Islet of Langerhans (tissue), 1 donor: ENCODE results near the gene IQCK.

Source experiments
- FAIRE-seq: peaks from one replicate; lab custom pipeline; 2011; peaks lifted over from hg19 to GRCh38; lab: Jason Lieb, UNC

Gene IQCK

GRCh38 chr16:19837331-19837980 is 119.4 kb downstream of the IQCK start:
- FAIRE-seq = no peak

- no peak for FAIRE-seq
These were observed 120.1 kb downstream of the IQCK start for GRCh38 chr16:19837984-19838707.

- FAIRE-seq = no peak
These were observed 122.5 kb downstream of the IQCK start for GRCh38 chr16:19840524-19841110.

DNA sequence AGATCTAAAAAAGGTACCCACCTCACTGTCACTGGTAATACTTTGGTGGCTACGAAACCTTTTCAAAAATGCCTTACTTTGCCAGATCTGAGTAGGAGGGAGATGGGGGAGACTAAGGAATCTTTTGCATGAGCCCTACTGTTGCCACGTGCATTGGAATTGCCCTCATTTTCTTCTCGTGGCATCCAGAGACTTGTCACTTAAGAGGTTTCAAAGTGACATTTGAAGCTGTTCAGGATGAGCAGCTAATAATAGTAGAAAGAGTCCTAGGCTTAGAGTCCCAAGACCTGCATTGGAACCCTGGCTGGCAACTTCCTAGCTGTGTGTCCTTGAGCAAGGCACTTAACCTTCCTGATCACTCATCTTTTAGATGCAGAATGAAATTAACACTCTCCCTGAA is 123.1 kb downstream of the IQCK start:
- no peak for FAIRE-seq

DNA sequence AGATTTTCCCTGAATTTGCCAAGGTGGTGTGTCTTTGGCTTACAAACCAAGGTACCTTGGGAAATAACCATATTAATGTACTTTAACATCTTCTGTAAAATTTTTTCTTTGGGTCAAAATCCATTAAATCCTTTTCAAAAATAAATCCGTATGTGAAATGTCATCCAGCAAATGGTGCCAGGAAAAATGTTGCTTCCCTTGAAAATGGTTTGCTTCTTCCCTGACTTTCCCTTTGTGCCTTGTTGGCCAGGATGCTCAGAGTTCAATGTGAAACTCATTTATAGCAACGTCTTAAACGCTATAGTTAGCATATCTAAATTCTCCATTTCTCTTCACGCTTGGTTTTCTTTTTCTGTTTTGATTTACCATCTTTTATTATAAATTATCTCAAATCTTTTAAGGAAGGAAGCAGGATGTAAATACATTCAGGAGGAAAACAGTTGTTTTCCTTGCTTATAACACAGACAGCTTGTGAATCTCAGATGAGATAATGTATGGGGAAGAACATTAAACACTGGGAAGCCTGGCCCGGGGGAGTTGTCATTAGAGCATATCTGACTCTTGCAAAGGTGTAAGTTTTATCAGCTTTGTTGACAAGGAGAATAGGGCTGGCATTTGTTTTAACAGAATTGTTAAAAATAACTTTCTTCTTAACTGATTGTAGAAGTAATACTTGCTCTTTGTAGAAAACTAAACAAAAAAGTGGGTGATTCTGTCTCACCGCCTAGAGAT is 124.5 kb downstream of the IQCK start:
- no peak for FAIRE-seq

GRCh38 chr16:19843371-19843770 is 125.3 kb downstream of the IQCK start:
- FAIRE-seq = no peak

DNA sequence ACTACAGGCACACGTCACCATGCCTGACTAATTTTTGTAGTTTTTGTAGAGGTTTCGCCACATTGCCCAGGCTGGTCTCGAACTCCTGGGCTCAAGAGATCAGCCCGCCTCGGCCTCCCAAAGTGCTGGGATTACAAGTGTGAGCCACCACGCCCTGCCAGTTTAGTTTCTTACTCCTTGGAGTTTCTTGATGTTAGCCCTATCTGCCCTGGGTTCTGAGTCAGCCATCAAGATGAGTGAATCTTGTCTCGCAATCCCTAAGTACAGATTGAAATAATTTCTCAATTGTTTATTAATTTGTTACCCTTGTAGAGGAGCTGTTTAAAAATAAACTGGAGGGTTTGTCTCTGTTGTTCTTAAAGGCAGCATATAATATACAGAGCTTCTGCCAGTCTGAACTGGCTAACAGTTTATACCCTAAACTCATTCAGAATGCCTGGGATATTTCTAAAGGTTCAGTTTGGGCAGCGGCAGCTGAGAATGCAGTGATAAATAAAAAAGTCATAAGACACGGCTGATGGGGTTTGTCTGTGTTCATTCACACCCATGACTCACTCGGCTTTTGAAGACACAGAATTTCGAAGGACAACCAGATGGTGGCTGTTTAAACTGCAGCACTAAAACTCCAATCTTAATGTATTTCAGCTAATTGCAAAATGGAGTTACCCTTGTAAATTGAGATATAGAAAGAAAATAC is 127.0 kb downstream of the IQCK start:
- no peak for FAIRE-seq

DNA sequence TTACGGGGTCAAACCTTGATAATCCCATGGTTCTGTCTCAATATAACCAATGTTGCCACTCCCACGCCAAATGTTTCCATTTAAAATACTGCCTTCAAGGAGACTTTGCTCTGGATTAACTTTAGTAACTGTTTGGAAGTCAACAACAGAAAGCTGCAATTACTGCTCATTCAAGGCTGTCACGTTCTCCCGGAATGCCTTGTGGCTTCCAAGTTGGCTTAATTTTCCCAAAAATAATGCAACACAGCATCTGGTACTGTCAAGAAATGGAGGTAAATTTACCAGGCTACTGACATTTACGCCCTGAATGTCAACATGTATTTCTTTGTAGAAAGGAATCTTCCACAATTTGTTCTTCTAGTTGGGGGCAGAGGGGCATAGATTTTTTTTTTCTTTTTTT is 128.4 kb downstream of the IQCK start:
- FAIRE-seq = no peak

DNA sequence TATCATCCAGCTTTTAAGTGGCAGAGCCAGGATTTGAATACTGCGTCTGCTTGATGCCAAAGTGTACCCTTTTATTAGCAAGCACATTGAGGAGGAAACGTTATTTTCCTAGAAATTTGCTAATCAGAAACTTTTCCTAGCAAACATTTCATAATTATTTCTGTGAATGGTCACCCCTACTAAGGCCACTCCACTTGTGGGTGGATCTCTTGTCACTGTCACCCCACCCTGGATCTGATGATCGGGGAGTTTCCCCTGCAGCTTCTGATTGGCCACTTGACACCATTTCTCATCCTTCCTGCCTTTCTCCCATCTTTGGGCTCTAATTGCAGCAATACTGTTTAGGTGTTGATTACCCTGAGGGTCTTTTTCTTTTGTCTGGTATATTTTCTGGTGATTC is 130.7 kb downstream of the IQCK start:
- no peak for FAIRE-seq

DNA sequence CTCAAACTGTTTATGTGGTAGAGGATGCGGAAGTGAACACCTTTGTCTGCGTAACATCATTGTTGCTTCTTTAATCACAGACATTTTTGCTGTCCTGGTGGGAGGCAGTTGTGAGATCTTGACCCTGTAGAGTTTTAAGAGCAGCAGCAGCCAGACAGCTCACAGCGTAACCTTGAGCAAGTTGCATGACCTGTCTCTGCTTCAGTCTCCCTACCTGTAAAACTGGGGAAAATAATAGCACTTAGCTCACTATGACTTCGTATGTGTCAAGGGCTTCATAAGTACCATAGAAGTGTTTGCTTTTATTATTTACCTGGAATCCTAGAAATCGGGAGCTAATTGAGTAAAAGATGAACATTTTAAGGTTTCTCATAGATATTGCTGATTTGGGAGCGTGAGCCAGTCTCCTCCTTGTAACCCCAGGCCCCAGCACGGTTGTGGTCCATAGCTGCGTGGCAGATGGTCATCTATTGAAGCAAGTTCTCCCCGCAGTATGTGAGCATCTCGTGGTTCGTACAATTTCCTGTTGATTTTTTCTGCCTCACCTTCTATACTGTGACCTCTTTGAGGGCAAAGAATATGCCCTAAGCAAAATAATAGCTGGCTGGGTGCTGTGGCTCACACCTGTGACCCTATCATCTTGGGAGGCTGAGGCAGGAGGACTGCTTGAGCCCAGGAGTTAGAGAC is 132.2 kb downstream of the IQCK start:
- FAIRE-seq = no peak

- no peak for FAIRE-seq
These were observed 133.4 kb downstream of the IQCK start for GRCh38 chr16:19851476-19851875.

DNA sequence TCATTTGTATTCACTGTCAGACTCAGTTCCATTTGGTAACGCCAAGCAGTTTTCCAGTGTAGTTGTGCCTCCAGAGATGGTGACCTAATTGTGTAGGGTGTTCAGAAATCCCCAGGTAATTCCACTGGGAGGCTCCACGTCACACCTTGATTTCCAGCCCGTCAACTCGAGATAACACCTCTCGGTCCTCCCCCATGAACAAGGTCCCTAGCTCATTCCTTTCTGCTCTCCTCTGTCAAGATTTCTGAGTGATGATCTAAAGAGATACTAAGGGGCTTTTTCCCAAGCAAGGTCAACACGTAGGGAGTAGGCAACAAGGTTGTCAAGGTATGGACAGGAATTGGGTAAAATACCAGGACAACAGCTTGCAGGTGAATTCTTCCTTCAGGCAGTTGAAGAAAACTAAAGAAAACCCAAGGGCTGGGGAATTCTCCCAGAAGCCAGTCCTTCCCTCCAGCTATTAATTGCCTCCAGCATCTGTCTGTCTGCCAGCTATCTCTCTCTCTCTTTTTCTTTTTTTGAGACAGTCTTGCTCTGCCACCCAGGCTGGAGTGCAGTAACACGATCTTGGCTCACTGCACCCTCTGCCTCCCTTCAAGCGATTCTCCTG is 135.2 kb downstream of the IQCK start:
- no peak for FAIRE-seq

GRCh38 chr16:19853742-19854542 is 135.9 kb downstream of the IQCK start:
- no peak for FAIRE-seq

DNA sequence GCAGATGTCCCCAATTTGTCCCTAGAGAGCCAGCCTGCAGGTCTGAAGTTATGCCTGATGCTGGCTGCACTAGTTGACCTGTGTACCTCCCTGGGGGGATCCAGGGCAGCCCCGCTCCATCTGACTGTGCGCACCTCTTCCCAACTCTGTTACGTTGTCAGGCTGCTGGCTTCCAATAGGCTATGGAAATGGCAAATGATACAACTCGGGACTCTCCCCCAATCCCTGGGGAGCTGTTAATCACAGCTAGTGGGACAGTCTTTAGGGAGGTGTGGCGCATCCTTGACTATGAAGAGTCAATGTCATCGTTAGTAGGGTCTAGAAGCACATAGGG is 136.4 kb downstream of the IQCK start:
- no peak for FAIRE-seq

- FAIRE-seq = no peak
These were observed 138.0 kb downstream of the IQCK start for GRCh38 chr16:19856120-19856519.

DNA sequence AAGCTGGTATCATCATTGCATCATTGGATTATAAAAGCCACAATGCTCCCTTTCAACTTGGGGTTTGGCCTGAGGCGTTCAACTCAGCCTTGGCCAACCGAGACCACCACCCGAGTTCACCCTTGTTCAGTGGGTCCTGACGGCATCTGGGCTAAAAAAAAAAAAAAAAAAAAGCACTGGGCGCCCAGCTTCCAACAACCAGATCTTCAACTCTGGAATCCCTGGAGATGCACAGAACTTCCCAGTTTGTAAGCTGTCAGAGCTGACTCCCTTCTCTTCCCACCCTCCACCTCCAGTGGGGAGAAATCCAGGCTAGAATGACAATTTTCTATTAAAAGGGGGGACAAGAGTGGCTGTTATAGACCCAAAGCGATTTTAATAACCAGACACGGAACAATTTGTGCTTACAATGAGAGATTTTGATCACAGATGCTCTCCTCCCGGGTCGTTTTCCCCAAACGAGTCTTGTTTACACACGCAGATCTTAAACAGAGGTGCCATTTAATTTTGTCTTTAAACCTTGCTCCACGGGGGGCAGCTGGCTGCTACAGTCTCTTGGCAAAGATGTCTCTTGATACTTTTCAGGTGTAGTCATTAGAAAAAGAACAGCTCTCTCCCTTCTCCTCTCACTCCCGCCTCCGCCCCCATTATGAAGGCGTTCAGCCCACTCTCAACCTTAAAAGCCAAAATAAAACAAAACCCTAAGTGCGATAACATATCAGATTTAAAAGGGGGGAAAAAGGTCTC is 139.7 kb downstream of the IQCK start:
- no peak for FAIRE-seq

DNA sequence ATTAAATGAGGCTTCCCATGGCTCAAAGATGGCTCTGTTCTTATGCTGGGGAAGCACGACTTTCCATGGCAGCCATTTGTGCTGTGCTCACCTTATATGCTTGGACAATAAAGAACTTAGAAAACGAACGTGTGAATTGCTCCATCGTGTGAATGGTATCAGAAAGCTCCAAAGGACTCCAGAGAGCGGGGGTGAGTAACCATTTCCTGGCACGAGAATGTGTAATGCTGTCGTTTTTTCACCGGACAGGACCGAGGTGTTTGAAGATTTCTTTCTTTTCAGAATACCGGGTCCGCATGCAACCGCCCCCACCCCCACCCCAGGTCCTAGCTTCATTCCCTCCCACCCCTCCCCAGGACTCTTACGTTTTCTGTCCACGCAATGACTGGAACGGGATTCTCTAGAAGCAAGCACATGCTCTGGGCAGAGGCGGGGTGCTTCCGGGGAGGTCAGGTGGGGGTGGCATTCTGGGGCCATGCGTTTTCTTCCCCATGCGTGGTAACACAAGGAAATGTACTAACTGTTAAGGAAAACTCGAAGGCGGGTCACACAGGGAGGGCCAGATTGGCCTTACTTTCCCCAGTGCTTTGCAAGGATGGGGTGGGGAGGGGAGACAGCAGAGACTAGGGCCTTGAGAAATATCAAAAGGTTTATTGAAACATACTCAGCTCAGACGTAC is 140.4 kb downstream of the IQCK start:
- no peak for FAIRE-seq

DNA sequence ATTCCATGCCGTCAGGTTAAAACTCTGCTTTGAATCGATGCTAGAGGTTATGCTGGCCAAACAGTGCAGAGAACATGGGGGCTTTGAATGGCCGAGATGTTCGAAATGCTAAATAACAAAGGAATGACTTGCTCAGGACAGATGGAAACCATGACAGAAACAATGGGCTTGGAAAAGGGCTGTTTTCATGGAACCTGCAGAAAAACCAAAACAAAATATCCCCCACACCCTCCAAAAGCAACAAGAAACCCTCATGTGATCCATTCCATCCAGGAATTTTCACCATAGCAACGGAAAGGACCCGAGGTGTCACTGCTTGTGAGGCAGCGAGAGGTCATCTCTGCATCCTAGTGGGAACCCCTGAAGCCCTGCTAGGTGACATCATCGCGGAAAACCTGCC is 141.1 kb downstream of the IQCK start:
- FAIRE-seq = no peak

DNA sequence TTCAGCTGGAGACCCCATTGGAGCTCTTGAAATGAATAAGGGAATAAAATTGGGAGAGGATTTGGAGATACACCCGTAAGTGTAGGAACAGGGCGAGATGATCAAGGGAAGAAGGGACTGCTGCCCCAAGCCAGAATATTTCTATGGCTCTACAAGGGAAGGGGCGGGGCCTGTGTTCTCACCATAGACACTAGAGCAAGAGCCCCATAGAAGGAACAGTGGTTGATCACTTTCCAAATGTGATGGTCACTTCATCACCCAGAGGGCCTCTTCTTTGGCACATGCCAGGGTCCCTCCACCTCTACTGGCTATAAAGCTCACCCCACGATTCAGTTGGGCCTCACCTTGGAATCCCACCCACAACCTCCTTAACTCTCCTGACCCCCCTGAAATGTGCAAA is 141.5 kb downstream of the IQCK start:
- no peak for FAIRE-seq
